H1 (cell line): ENCODE results near the gene CAVIN4.

Experiments used
- CHD1 ChIP-seq: IDR thresholded peaks from 2 replicates; pipeline ENCODE4 v1.6.1; 2012; ENCODE audit warnings: low read depth, low read length, improper control_type of control experiment
- CTCF ChIP-seq, 3 experiments: IDR thresholded peaks; 1 replicate in 2 of 3; 2 replicates in 1 of 3; pipeline versions ENCODE4 v1.5.1 to v1.6.1; 2011; ENCODE audit warnings: low read length in 3 of 3, mild to moderate bottlenecking in 3 of 3, inconsistent platforms in 2 of 3, low read depth in 1 of 3, moderate library complexity in 1 of 3; ENCODE audit not compliant: insufficient read depth in 1 of 3; ENCODE audit errors: control extremely low read depth in 1 of 3
- EZH2 ChIP-seq: fragments of 200-600 bp; sonication (generic); IDR thresholded peaks from 2 replicates; pipeline ENCODE4 v1.7.1; 2012; ENCODE audit warnings: low read depth, mild to moderate bottlenecking, moderate library complexity, low read length, inconsistent platforms; ENCODE audit not compliant: severe bottlenecking
- FOSL1 ChIP-seq: IDR thresholded peaks from 2 replicates; pipeline ENCODE4 v1.6.1; 2011; ENCODE audit warnings: mild to moderate bottlenecking, low read depth, low read length, moderate library complexity; ENCODE audit not compliant: insufficient read depth
- GABPA ChIP-seq: IDR thresholded peaks from 2 replicates; pipeline ENCODE4 v1.6.1; 2011; ENCODE audit warnings: mild to moderate bottlenecking, low read length, moderate library complexity, borderline replicate concordance; ENCODE audit not compliant: insufficient read depth
- HDAC6 ChIP-seq: IDR thresholded peaks from one replicate; pipeline ENCODE4 v1.7.1; 2012; ENCODE audit warnings: low read depth, mild to moderate bottlenecking, inconsistent platforms, low read length, moderate library complexity
- KDM1A ChIP-seq: fragments of 200-600, 300-600 bp; sonication (generic); IDR thresholded peaks from 2 replicates; pipeline ENCODE4 v1.7.1; 2016; ENCODE audit warnings: mild to moderate bottlenecking, low read length, borderline replicate concordance
- PHF8 ChIP-seq: fragments of 200-600 bp; sonication (generic); conservative IDR thresholded peaks from 2 replicates; pipeline ENCODE4 v1.7.1; 2012; ENCODE audit warnings: low read depth, mild to moderate bottlenecking, inconsistent platforms, low read length, moderate library complexity
- POLR2AphosphoS5 ChIP-seq: IDR thresholded peaks from 2 replicates; pipeline ENCODE4 v1.6.1; 2011; ENCODE audit warnings: low read depth, low read length
- RAD21 ChIP-seq, 2 experiments: IDR thresholded peaks in 1 of 2; conservative IDR thresholded peaks in 1 of 2; 2 replicates each; pipeline ENCODE4 v1.6.1; 2011; ENCODE audit warnings: low read depth in 2 of 2, low read length in 2 of 2, improper control_type of control experiment in 1 of 2, inconsistent platforms in 1 of 2, mild to moderate bottlenecking in 1 of 2, moderate library complexity in 1 of 2
- SIX5 ChIP-seq: IDR thresholded peaks from 2 replicates; pipeline ENCODE4 v1.6.1; 2011; ENCODE audit warnings: mild to moderate bottlenecking, low read depth, low read length
- TAF1 ChIP-seq: IDR thresholded peaks from 2 replicates; pipeline ENCODE4 v1.6.1; 2011; ENCODE audit warnings: mild to moderate bottlenecking, low read depth, low read length

GRCh38 chr9:100577776-100578448 lies at the start of gene CAVIN4:
- no peak for TF ChIP-seq CHD1
- TF ChIP-seq PHF8 = no peak
- TF ChIP-seq CTCF (IDR thresholded peaks at IDR 0.05; ENCODE audit: control extremely low read depth in 1 of 3, insufficient read depth in 1 of 3, low read depth in 1 of 3, low read length in 3 of 3) = no peak
- no peak for TF ChIP-seq HDAC6
- TF ChIP-seq EZH2 = no peak
- no peak for TF ChIP-seq POLR2AphosphoS5
- no peak for TF ChIP-seq FOSL1
- TF ChIP-seq TAF1 = no peak
- TF ChIP-seq RAD21 (IDR thresholded peaks at IDR 0.05 in 1 of 2, conservative IDR thresholded peaks at IDR 0.05 in 1 of 2; ENCODE audit: low read depth in 2 of 2, low read length in 2 of 2) = no peak
- no peak for TF ChIP-seq GABPA
- TF ChIP-seq SIX5 = no peak
- TF ChIP-seq KDM1A = no peak
